Measurements from ENCODE around the gene UBE2D4. TPM values are rescaled to one million over a fixed set of nuclear protein-coding genes. Genes with fewer than 3 reads are reported as not detected.

Gene UBE2D4
- total and polyA plus RNA-seq, 9 of the 15 experiments (the other 6 are each of a cell fraction or from before 2014, with no cell fraction given), result 3.3 to 16.2 (median 7.5) TPM

DNA sequence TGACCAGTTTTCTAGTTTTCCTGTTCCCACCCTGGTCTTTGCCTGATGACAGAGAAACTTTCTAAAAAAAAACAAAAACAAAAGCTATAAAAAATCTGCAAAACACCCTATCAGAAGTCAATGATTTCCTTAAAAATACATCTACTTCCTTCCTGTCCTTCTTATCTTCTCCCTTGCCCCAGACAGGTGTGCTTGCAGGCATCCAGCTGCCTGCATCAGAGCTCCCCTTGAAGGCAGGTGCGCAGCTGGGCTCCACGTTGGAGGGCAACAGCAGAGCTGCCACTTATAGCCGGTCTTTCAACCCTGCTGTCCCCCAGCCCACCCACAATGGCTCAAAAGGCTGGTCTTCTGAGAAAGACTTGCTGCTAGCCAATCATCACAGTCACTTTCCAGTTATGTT is 29.8 kb downstream of the UBE2D4 start (continued):
- TF ChIP-seq, protein P1, sequence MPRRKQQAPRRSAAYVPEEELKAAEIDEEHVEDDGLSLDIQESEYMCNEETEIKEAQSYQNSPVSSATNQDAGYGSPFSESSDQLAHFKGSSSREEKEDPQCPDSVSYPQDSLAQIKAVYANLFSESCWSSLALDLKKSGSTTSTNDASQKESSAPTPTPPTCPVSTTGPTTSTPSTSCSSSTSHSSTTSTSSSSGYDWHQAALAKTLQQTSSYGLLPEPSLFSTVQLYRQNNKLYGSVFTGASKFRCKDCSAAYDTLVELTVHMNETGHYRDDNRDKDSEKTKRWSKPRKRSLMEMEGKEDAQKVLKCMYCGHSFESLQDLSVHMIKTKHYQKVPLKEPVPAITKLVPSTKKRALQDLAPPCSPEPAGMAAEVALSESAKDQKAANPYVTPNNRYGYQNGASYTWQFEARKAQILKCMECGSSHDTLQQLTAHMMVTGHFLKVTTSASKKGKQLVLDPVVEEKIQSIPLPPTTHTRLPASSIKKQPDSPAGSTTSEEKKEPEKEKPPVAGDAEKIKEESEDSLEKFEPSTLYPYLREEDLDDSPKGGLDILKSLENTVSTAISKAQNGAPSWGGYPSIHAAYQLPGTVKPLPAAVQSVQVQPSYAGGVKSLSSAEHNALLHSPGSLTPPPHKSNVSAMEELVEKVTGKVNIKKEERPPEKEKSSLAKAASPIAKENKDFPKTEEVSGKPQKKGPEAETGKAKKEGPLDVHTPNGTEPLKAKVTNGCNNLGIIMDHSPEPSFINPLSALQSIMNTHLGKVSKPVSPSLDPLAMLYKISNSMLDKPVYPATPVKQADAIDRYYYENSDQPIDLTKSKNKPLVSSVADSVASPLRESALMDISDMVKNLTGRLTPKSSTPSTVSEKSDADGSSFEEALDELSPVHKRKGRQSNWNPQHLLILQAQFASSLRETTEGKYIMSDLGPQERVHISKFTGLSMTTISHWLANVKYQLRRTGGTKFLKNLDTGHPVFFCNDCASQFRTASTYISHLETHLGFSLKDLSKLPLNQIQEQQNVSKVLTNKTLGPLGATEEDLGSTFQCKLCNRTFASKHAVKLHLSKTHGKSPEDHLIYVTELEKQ (CRISPR knock-in tag; IDR thresholded peaks at IDR 0.05), result no peak
- TF ChIP-seq ZNF644 (tag; IDR thresholded peaks at IDR 0.05; ENCODE audit: low read depth) (no peak), ZBTB49 (CRISPR knock-in tag; IDR thresholded peaks at IDR 0.05; ENCODE audit: borderline replicate concordance) (no peak), ZNF445 (CRISPR knock-in tag; IDR thresholded peaks at IDR 0.05; ENCODE audit: low read depth) (no peak), ZNF174 (CRISPR knock-in tag; IDR thresholded peaks at IDR 0.05) (no peak), ETV6 (IDR thresholded peaks at IDR 0.05; ENCODE audit: borderline replicate concordance in 1 of 2, low read depth in 2 of 2, low read length in 1 of 2) (no peak), ETV6 (CRISPR knock-in tag; IDR thresholded peaks at IDR 0.05; ENCODE audit: borderline replicate concordance) (no peak), FOS (IDR thresholded peaks at IDR 0.05; ENCODE audit: extremely low read depth, insufficient read length) (no peak)
